GM12875 (cell line): ENCODE measurements around the gene FBH1.
"Not testable (repeated sequence)": the region's sequence is repeated elsewhere in the genome, so short reads cannot be mapped to it uniquely, and the experiment has no call there.

Experiments used
- H3K4me3 ChIP-seq: one replicate; pipeline ENCODE4 v1.5.1; 2011; ENCODE audit warnings: low read depth, low read length, control low read depth
- TF ChIP-seq, protein P1 (sequence below): IDR thresholded peaks from 2 replicates; pipeline ENCODE4 v1.5.1; 2011; ENCODE audit warnings: low read depth, mild to moderate bottlenecking, control low read depth, inconsistent platforms, low read length, moderate library complexity, borderline replicate concordance; ENCODE audit not compliant: insufficient read depth

FBH1 gene

GRCh38 chr10:5906651-5907050 is 16.6 kb downstream of the FBH1 start:
- no peak overlapping the region for H3K4me3 ChIP-seq
- TF ChIP-seq, protein P1, sequence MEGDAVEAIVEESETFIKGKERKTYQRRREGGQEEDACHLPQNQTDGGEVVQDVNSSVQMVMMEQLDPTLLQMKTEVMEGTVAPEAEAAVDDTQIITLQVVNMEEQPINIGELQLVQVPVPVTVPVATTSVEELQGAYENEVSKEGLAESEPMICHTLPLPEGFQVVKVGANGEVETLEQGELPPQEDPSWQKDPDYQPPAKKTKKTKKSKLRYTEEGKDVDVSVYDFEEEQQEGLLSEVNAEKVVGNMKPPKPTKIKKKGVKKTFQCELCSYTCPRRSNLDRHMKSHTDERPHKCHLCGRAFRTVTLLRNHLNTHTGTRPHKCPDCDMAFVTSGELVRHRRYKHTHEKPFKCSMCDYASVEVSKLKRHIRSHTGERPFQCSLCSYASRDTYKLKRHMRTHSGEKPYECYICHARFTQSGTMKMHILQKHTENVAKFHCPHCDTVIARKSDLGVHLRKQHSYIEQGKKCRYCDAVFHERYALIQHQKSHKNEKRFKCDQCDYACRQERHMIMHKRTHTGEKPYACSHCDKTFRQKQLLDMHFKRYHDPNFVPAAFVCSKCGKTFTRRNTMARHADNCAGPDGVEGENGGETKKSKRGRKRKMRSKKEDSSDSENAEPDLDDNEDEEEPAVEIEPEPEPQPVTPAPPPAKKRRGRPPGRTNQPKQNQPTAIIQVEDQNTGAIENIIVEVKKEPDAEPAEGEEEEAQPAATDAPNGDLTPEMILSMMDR: no peak

DNA sequence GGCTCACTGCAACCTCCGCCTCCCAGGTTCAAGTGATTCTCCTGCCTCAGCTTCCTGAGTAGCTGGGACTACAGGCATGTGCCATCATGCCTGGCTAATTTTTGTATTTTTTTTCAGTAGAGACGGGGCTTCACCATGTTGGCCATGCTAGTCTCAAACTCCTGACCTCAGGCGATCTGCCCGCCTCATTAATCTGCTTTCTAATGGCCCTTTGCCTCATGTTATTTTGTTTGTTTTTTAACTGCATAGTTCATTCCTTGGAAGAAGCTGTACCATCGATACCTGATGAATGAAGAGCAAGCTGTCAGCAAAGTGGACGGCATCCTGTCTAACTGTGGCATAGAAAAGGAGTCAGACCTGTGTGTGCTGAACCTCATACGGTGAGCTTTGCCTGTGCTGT is 18.6 kb downstream of the FBH1 start:
- H3K4me3 ChIP-seq: not testable (repeated sequence)

DNA sequence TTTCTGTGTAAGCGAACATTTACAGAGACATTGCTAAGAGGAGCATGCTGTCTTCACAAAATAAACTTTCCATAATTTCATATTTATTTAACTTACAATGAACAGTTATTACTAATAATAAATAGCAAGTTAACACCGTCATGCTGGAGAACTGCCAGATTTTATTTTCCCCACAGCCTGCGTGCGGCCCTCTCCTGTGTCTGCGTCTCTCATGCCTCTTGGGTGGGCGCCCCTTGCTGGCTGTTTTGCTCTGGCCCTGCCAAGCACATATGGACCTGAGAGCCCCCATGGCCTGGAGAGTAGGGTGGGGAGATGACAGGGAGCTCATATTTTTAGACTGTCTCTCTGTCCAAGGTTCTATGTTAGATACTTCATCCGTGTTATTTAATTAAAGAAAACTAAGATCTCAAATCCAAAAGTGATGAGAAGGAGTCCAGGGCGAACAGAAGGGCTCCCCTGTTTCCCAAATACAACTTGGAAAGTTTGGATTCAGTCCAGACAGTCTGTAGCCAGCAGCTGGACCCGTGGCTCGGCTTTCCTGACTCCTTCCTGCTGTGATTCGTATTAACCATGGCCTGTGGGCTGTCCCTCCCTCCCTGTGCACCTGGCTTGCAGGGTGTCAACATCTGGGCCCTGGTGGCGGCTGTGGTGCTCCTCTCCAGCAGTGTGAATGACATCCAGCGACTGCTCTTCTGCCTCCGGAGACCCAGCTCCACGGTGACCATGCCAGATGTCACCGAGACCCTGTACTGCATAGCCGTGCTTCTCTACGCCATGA is 20.5 kb downstream of the FBH1 start:
- TF ChIP-seq, protein P1: no peak
- H3K4me3 ChIP-seq: no peak overlapping the region

- TF ChIP-seq, protein P1: no peak
- H3K4me3 ChIP-seq: no peak overlapping the region
Measured at GRCh38 chr10:5911670-5912069, 21.6 kb downstream of the FBH1 start.

DNA sequence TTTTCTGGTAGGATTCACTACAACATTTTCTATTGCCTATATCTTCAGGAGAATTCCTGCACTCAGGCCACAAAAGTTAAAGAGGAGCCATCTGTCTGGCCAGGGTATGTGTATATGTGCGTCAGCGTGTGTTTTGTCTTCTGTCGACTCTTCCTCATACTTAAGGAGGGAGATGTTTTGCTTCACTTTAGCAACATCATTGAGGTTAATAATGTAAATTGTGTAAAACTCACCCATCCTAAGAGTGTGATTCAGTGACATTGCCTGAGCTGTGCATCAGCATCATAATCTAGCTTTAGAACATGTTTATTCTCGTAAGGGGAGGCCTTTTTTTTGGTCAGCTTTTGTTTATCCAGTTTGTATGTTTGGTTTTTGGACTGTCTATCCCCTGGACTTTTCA is 23.7 kb downstream of the FBH1 start:
- TF ChIP-seq, protein P1: no peak
- H3K4me3 ChIP-seq: no peak overlapping the region

DNA sequence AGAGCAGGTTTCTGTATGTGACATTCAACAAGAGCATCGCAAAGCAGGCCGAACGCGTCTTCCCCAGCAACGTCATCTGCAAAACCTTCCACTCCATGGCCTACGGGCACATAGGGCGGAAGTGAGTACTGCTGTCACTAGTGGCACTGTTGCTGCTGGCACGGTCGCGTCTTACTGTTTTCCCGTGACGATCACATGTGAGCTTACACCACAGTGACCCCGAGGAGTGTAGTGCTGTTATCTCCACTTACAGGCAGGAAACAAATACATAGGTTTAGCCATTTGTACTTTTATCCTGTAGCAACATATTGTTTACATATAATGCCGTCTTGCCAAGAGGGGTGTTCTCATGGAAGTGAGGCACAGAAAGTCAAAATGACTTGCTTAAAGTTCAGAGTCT is 25.4 kb downstream of the FBH1 start:
- no peak overlapping the region for H3K4me3 ChIP-seq
- TF ChIP-seq, protein P1: no peak

DNA sequence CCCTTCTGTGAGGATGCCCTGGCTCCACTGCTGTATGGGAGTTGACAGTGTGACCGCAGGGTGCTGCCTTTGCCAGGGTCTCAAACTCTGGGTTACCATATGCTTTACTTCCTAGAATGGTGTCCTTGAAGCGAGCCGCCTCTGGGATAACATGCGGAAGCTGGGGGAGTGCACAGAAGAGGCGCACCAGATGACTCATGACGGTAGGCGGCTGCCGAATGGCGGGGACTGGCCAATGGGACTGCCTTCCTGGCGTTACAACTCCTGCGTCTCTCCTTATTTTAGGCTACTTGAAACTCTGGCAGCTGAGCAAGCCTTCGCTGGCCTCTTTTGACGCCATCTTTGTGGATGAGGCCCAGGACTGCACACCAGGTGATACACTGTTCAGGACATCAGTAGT is 27.3 kb downstream of the FBH1 start:
- TF ChIP-seq, protein P1: no peak
- H3K4me3 ChIP-seq: no peak overlapping the region
